Caco-2 (cell line): ENCODE data around the gene PLA2G2D. TPM values are rescaled to one million over a fixed set of nuclear protein-coding genes. Genes with fewer than 3 reads are reported as not detected.

Experiments used
- BruUV-seq: library from RNA; stranded (reverse); fragments of 400-500 nt; replicated peaks from 2 replicates; lab custom pipeline; 2021; lab: Mats Ljungman, UMichigan
- CTCF ChIA-PET: fragments of 300-600 bp; sonication (Branson Sonifier 250); formaldehyde crosslinking; loops from one replicate; lab custom pipeline; 2022; ENCODE audit warnings: antibody characterized with exemption; lab: Charles Lee
- POLR2A ChIA-PET: fragments of 300-600 bp; sonication (Branson Sonifier 250); formaldehyde crosslinking; loops from one replicate; lab custom pipeline; 2022; ENCODE audit warnings: antibody characterized with exemption; lab: Charles Lee
- DNase-seq, 2 experiments: peaks; one replicate each; pipeline versions ENCODE4 v3.0.0 to v3.0.0-alpha.2; 2020 to 2022
- H3K27me3 ChIP-seq: replicated peaks from 2 replicates; pipeline ENCODE4 v1.6.0; 2011; ENCODE audit warnings: low read length; ENCODE audit not compliant: control insufficient read depth, insufficient read depth
- H3K36me3 ChIP-seq: 2 replicates; pipeline ENCODE4 v1.5.1; 2011; ENCODE audit warnings: low read length; ENCODE audit not compliant: control insufficient read depth, insufficient read depth
- H3K4me1 ChIP-seq: fragments of 250-450 bp; sonication (Bioruptor Pico); 2 replicates; pipeline ENCODE4 v1.5.1; 2020; ENCODE audit warnings: mild to moderate bottlenecking
- H3K4me3 ChIP-seq: 2 replicates; pipeline ENCODE4 v1.5.1; 2011; ENCODE audit warnings: low read depth, mild to moderate bottlenecking, control low read depth, low read length
- H3K9me3 ChIP-seq: fragments of 250-450 bp; sonication (Bioruptor Pico); 2 replicates; pipeline ENCODE4 v1.5.1; 2020; ENCODE audit warnings: mild to moderate bottlenecking, moderate library complexity
- H3K27ac Mint-ChIP-seq: one replicate; pipeline ENCODE4 v1.8.0; 2022; ENCODE audit warnings: mixed read lengths; ENCODE audit not compliant: unreplicated experiment
- H3K27me3 Mint-ChIP-seq: one replicate; pipeline ENCODE4 v1.8.0; 2022; ENCODE audit warnings: mixed read lengths; ENCODE audit not compliant: insufficient read depth, unreplicated experiment
- H3K36me3 Mint-ChIP-seq: one replicate; pipeline ENCODE4 v1.8.0; 2022; ENCODE audit warnings: mild to moderate bottlenecking, mixed read lengths; ENCODE audit not compliant: insufficient read depth, unreplicated experiment
- H3K4me1 Mint-ChIP-seq: one replicate; pipeline ENCODE4 v1.8.0; 2022; ENCODE audit warnings: low read depth, mixed read lengths; ENCODE audit not compliant: unreplicated experiment
- H3K4me3 Mint-ChIP-seq: one replicate; pipeline ENCODE4 v1.8.0; 2022; ENCODE audit warnings: mild to moderate bottlenecking, moderate library complexity, mixed read lengths; ENCODE audit not compliant: unreplicated experiment
- H3K9me3 Mint-ChIP-seq: one replicate; pipeline ENCODE4 v1.8.0; 2022; ENCODE audit warnings: mixed read lengths; ENCODE audit not compliant: unreplicated experiment
- CTCF ChIP-seq, 2 experiments: fragments of 200-600 bp in 1 of 2; IDR thresholded peaks; 1 replicate in 1 of 2; 2 replicates in 1 of 2; pipeline versions ENCODE4 v1.5.1 to v1.8.0; 2011 to 2022; ENCODE audit warnings: antibody characterized with exemption in 1 of 2, control low read depth in 1 of 2, inconsistent platforms in 1 of 2, low read depth in 1 of 2, low read length in 1 of 2, mild to moderate bottlenecking in 1 of 2, moderate library complexity in 1 of 2; ENCODE audit not compliant: insufficient read depth in 1 of 2, severe bottlenecking in 1 of 2, unreplicated experiment in 1 of 2
- intact Hi-C: fragments of 100-400 bp; cut with micrococcal nuclease; formaldehyde crosslinking; loops from one replicate; pipeline ENCODE4 v1.10.0; 2022; ENCODE audit not compliant: unreplicated experiment
- total RNA-seq: library from RNA; stranded (reverse); gene quantifications from 2 replicates; pipeline ENCODE4 v1.2.3, GENCODE V29; 2022

Gene PLA2G2D
- total RNA-seq, 1 experiment from 2014 or later, result not detected

GRCh38 chr1:20068722-20069121 lies 50.6 kb downstream of the PLA2G2D start:
- BruUV-seq, result no TSS peak
- intact Hi-C loops, result no loop called here
- no peak for DNase-seq
- CTCF ChIA-PET, result no interaction called here
- Histone ChIP-seq H3K9me3 (no peaks in the 10 kb centered on the region), H3K4me1 (no peaks in the 10 kb centered on the region), H3K36me3 (no peaks in the 10 kb centered on the region), H3K4me3 (no peak overlapping the region), H3K27me3 (no peaks in the 10 kb centered on the region)
- H3K27ac Mint-ChIP-seq, result no peak overlapping the region
- no peak overlapping the region for H3K4me3 Mint-ChIP-seq
- H3K36me3 Mint-ChIP-seq, result no peaks in the 10 kb centered on the region
- no peaks in the 10 kb centered on the region for H3K4me1 Mint-ChIP-seq
- POLR2A ChIA-PET, result no interaction called here
- no peak for TF ChIP-seq CTCF (IDR thresholded peaks at IDR 0.05; ENCODE audit: insufficient read depth in 1 of 2, low read depth in 1 of 2, low read length in 1 of 2, severe bottlenecking in 1 of 2, unreplicated experiment in 1 of 2)
- no peaks in the 10 kb centered on the region for H3K9me3 Mint-ChIP-seq
- H3K27me3 Mint-ChIP-seq, result no peaks in the 10 kb centered on the region

- intact Hi-C loops, result no loop called here
Measured at GRCh38 chr1:20063861-20064292, 55.5 kb downstream of the PLA2G2D start.

More at GRCh38 chr1:20063861-20064292, 55.5 kb downstream of the PLA2G2D start:
- no peaks in the 10 kb centered on the region for H3K4me1 Mint-ChIP-seq
- Histone ChIP-seq H3K4me3 (no peak overlapping the region), H3K9me3 (no peaks in the 10 kb centered on the region), H3K4me1 (no peaks in the 10 kb centered on the region), H3K27me3 (no peaks in the 10 kb centered on the region), H3K36me3 (no peaks in the 10 kb centered on the region)
- CTCF ChIA-PET, result no interaction called here
- no peaks in the 10 kb centered on the region for H3K36me3 Mint-ChIP-seq
- H3K27ac Mint-ChIP-seq, result no peak overlapping the region
- H3K4me3 Mint-ChIP-seq, result no peak overlapping the region
- no peaks in the 10 kb centered on the region for H3K9me3 Mint-ChIP-seq
- no TSS peak for BruUV-seq
- POLR2A ChIA-PET, result no interaction called here
- DNase-seq, result no peak
- TF ChIP-seq CTCF (IDR thresholded peaks at IDR 0.05; ENCODE audit: insufficient read depth in 1 of 2, low read depth in 1 of 2, low read length in 1 of 2, severe bottlenecking in 1 of 2, unreplicated experiment in 1 of 2), result no peak
- no peaks in the 10 kb centered on the region for H3K27me3 Mint-ChIP-seq

Other genes with a start within 250 kb of the PLA2G2D start
- gene OTUD3, start 237.1 kb downstream of the PLA2G2D start, total RNA-seq, result 15.1 and 15.6 TPM in 2 replicates
- 0.41 TPM in 1 of 2 replicates, not detected in the other for gene PLA2G2E, start 195.9 kb downstream of the PLA2G2D start, total RNA-seq
- gene PLA2G2A, start 139.9 kb downstream of the PLA2G2D start, total RNA-seq, result 9.2 and 13.0 TPM in 2 replicates
- gene PLA2G5, start 49.3 kb downstream of the PLA2G2D start, total RNA-seq, result not detected in 2 replicates
- not detected in 2 replicates for gene PLA2G2F, start 19.8 kb upstream of the PLA2G2D start, total RNA-seq
- 0.05 and 0.07 TPM in 2 replicates for gene UBXN10, start 66.6 kb upstream of the PLA2G2D start, total RNA-seq
- not detected in 2 replicates for gene PLA2G2C, start 67.0 kb upstream of the PLA2G2D start, total RNA-seq
- gene VWA5B1, start 171.3 kb upstream of the PLA2G2D start, total RNA-seq, result not detected in 2 replicates